Upper lobe of left lung (tissue), 6 donors: Measurements from ENCODE around the gene DOCK6. TPM values are rescaled to one million over a fixed set of nuclear protein-coding genes. Genes with fewer than 3 reads are reported as not detected.

Experiments used
- ATAC-seq, 2 donors: fragments of 200-7000 bp; cut with Tn5 transposase; one replicate each; pipeline ENCODE4 v1.9.1; 2022; ENCODE audit warnings: mild to moderate bottlenecking in 2 of 2, moderate library complexity in 2 of 2; ENCODE audit not compliant: low FRiP score in 2 of 2
- DNase-seq, 2 donors: peaks; one replicate each; pipeline ENCODE4 v3.0.0-alpha.2; 2019 to 2020
- H3K27ac ChIP-seq, 4 donors: fragments of 200-600 bp; sonication (generic); one replicate each; pipeline ENCODE4 v1.5.1; 2016 to 2019
- H3K27me3 ChIP-seq, 4 donors: fragments of 200-600 bp; sonication (generic); one replicate each; pipeline ENCODE4 v1.5.1; 2017 to 2019
- H3K36me3 ChIP-seq, 4 donors: fragments of 200-600 bp; sonication (generic); one replicate each; pipeline ENCODE4 v1.5.1; 2016 to 2019
- H3K4me1 ChIP-seq, 4 donors: fragments of 200-600 bp; sonication (generic); one replicate each; pipeline ENCODE4 v1.5.1; 2018 to 2019
- H3K4me3 ChIP-seq, 4 donors: fragments of 200-600 bp; sonication (generic); one replicate each; pipeline ENCODE4 v1.5.1; 2017 to 2019; ENCODE audit warnings: mild to moderate bottlenecking in 2 of 4, moderate library complexity in 1 of 4
- H3K9me3 ChIP-seq, 4 donors: fragments of 200-600 bp; sonication (generic); one replicate each; pipeline ENCODE4 v1.5.1; 2018 to 2019
- EP300 ChIP-seq, 4 donors: sonication (generic); formaldehyde crosslinking; IDR thresholded peaks; one replicate each; pipeline ENCODE4 v1.5.1; 2017; ENCODE audit warnings: antibody characterized with exemption in 4 of 4, control low read depth in 2 of 4
- POLR2A ChIP-seq, 4 donors: fragments of 450-650 bp; IDR thresholded peaks; one replicate each; pipeline ENCODE4 v1.5.1; 2016 to 2017; ENCODE audit warnings: antibody characterized with exemption in 4 of 4, mild to moderate bottlenecking in 2 of 4
- POLR2AphosphoS5 ChIP-seq, 2 donors: sonication (generic); formaldehyde crosslinking; IDR thresholded peaks; one replicate each; pipeline ENCODE4 v1.5.1; 2017; ENCODE audit warnings: antibody characterized with exemption in 2 of 2
- WGBS, 2 donors: methylation state at CpG; one replicate each; pipeline ENCODE4 v1.1.5; 2017 to 2018; 5-methylcytosine and 5-hydroxymethylcytosine counted together
- total RNA-seq, 6 donors: library from RNA; depleted of rRNA in 4 of 6; stranded (reverse); fragments of >200 nt in 4 of 6; gene quantifications; one replicate each; pipeline versions ENCODE4 v1.1.0 to v1.2.1, GENCODE V29; 2016 to 2021
- TF ChIP-seq, protein P1 (sequence below), 6 experiments: fragments of 450-650 bp in 4 of 6; fragments of 200-600 bp in 2 of 6; sonication (generic) in 2 of 6; IDR thresholded peaks; one replicate each; pipeline ENCODE4 v1.5.1; 2016 to 2019; ENCODE audit warnings: antibody characterized with exemption in 6 of 6
- donor health status: DM: no; HTN: no; CAD: no; lungs with moderate emphysema.
- donor health status: DM: no; HTN: yes; CAD: no; lungs with severe emphysema.

Gene DOCK6
- total RNA-seq, 6 donors from 2014 or later, result 34.5 to 203 (median 116) TPM

- no peaks in the 10 kb centered on the region for H3K9me3 ChIP-seq
- H3K27ac ChIP-seq, result peak overlapping the region; percentile 45 to 76 (median 65)
- peak overlapping the region in 2 of 4 donors; percentile 13 to 33 for H3K4me3 ChIP-seq
- no peaks in the 10 kb centered on the region for H3K27me3 ChIP-seq
- H3K36me3 ChIP-seq, result no peaks in the 10 kb centered on the region
- peaks cover 16 to 25% (median 22%) of the 10 kb centered on the region in 4 donors for H3K4me1 ChIP-seq
- ATAC-seq (peak; percentile 98 to 99), DNase-seq (peak; percentile 98 to 100)
- TF ChIP-seq EP300 (IDR thresholded peaks at IDR 0.05) (peak in 2 of 4 donors; percentile 65 to 81), POLR2A (IDR thresholded peaks at IDR 0.05) (no peak), POLR2AphosphoS5 (IDR thresholded peaks at IDR 0.05) (peak; percentile 82 to 92)
- TF ChIP-seq, protein P1, sequence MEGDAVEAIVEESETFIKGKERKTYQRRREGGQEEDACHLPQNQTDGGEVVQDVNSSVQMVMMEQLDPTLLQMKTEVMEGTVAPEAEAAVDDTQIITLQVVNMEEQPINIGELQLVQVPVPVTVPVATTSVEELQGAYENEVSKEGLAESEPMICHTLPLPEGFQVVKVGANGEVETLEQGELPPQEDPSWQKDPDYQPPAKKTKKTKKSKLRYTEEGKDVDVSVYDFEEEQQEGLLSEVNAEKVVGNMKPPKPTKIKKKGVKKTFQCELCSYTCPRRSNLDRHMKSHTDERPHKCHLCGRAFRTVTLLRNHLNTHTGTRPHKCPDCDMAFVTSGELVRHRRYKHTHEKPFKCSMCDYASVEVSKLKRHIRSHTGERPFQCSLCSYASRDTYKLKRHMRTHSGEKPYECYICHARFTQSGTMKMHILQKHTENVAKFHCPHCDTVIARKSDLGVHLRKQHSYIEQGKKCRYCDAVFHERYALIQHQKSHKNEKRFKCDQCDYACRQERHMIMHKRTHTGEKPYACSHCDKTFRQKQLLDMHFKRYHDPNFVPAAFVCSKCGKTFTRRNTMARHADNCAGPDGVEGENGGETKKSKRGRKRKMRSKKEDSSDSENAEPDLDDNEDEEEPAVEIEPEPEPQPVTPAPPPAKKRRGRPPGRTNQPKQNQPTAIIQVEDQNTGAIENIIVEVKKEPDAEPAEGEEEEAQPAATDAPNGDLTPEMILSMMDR (IDR thresholded peaks at IDR 0.05), result peak; percentile 98 to 100 (median 99)
- WGBS, 2 donors, result 5% methylated on average over 34 to 38 of the region's 41 CpGs
Measured at GRCh38 chr19:11293433-11294389, 31.4 kb upstream of the DOCK6 start.

DNA sequence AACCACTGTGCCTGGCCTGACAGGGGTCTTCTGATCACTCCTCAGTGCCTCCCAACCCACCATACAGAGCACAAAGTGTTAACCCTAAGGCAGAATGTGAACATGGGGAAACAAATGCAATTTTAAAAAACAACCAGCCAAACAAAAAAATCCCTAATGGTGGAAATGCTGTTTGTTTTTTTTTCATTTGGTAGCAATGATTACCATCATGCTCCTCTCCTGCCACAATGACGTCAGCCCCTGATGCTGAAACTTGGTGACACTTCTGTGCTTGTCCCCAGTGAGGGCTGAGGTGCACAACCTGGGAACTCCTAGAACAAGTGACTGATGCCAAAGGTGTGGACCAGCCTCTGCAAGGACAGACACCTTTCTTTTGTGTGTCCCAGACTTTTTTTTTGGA, 29.7 kb upstream of the DOCK6 start:
- 60% methylated on average over 1 of the region's 1 CpG for WGBS, 2 donors
- no peak for TF ChIP-seq EP300 (IDR thresholded peaks at IDR 0.05)
- TF ChIP-seq, protein P1 (IDR thresholded peaks at IDR 0.05), result no peak
- TF ChIP-seq POLR2A (IDR thresholded peaks at IDR 0.05), result no peak
- TF ChIP-seq POLR2AphosphoS5 (IDR thresholded peaks at IDR 0.05), result no peak

DNA sequence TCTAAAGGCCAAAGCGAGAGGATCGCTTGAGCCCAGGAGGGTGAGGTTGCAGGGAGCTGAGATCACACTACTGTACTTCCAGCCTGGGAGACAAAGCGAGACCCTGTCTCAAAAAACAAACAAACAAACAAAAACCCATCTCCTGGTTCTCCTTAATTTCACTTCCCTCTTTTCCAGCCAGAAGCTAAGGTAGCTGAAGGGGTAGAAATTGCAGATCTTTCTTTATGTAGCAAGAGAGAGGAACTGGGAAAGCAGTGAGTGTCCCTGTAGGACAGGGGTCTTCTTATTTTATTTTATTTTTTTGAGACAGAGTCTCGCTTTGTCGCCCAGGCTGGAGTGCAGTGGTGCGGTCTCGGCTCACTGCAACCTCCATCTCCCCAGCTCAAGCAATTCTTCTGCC, 29.1 kb upstream of the DOCK6 start:
- no peak overlapping the region for H3K4me3 ChIP-seq
- no peak for DNase-seq
- TF ChIP-seq EP300 (IDR thresholded peaks at IDR 0.05) (no peak), POLR2A (IDR thresholded peaks at IDR 0.05) (no peak), POLR2AphosphoS5 (IDR thresholded peaks at IDR 0.05) (no peak)
- TF ChIP-seq, protein P1 (IDR thresholded peaks at IDR 0.05), result no peak
- no peak for ATAC-seq
- H3K27me3 ChIP-seq, result no peaks in the 10 kb centered on the region
- H3K9me3 ChIP-seq, result no peaks in the 10 kb centered on the region
- H3K4me1 ChIP-seq, result peaks cover 17 to 27% (median 22%) of the 10 kb centered on the region in 4 donors
- no peaks in the 10 kb centered on the region for H3K36me3 ChIP-seq
- WGBS, 2 donors, result 89 to 93% methylated on average over 7 of the region's 7 CpGs
- no peak overlapping the region for H3K27ac ChIP-seq

More for the DNA sequence above, 29.7 kb upstream of the DOCK6 start:
- no peaks in the 10 kb centered on the region for H3K9me3 ChIP-seq
- no peaks in the 10 kb centered on the region for H3K27me3 ChIP-seq
- peaks cover 18 to 27% (median 22%) of the 10 kb centered on the region in 4 donors for H3K4me1 ChIP-seq
- H3K4me3 ChIP-seq, result no peak overlapping the region
- DNase-seq (no peak), ATAC-seq (no peak)
- no peaks in the 10 kb centered on the region for H3K36me3 ChIP-seq
- no peak overlapping the region for H3K27ac ChIP-seq

- Histone ChIP-seq H3K27me3 (no peaks in the 10 kb centered on the region), H3K4me1 (peaks cover 10 to 25% (median 19%) of the 10 kb centered on the region in 4 donors), H3K27ac (no peak overlapping the region), H3K36me3 (no peaks in the 10 kb centered on the region), H3K9me3 (no peaks in the 10 kb centered on the region), H3K4me3 (no peak overlapping the region)
- TF ChIP-seq, protein P1 (IDR thresholded peaks at IDR 0.05), result no peak
- no peak for TF ChIP-seq POLR2AphosphoS5 (IDR thresholded peaks at IDR 0.05)
- TF ChIP-seq POLR2A (IDR thresholded peaks at IDR 0.05), result no peak
- no peak for TF ChIP-seq EP300 (IDR thresholded peaks at IDR 0.05)
- 74 to 90% methylated on average over 4 of the region's 4 CpGs for WGBS, 2 donors
- DNase-seq, result no peak
- no peak for ATAC-seq
Measured at GRCh38 chr19:11290256-11290655, 27.9 kb upstream of the DOCK6 start.
